ENCODE measurements around the gene PRUNE2.

The PRUNE2 gene

GRCh38 chr9:76846297-76846696, 59.6 kb downstream of the PRUNE2 start:
- no peak for DNase-seq (ENCODE audit: low read depth)
- no peak for TF ChIP-seq CTCF (conservative IDR thresholded peaks at IDR 0.05; ENCODE audit: control insufficient read depth, insufficient read depth, low read depth, low read length)
- no peak overlapping the region for H3K4me3 ChIP-seq (ENCODE audit: control insufficient read depth, low read depth, low read length)

GRCh38 chr9:76845254-76845653, 60.7 kb downstream of the PRUNE2 start:
- H3K4me3 ChIP-seq (ENCODE audit: control insufficient read depth, low read depth, low read length) = no peak overlapping the region
- DNase-seq (ENCODE audit: low read depth) = no peak
- TF ChIP-seq CTCF (conservative IDR thresholded peaks at IDR 0.05; ENCODE audit: control insufficient read depth, insufficient read depth, low read depth, low read length) = no peak

GRCh38 chr9:76835571-76836283, 70.2 kb downstream of the PRUNE2 start:
- peak; percentile 97 for DNase-seq (ENCODE audit: low read depth)
- peak overlapping the region; percentile 5 for H3K4me3 ChIP-seq (ENCODE audit: control insufficient read depth, low read depth, low read length)
- no peak for TF ChIP-seq CTCF (conservative IDR thresholded peaks at IDR 0.05; ENCODE audit: control insufficient read depth, insufficient read depth, low read depth, low read length)

- H3K4me3 ChIP-seq (ENCODE audit: control insufficient read depth, low read depth, low read length) = no peak overlapping the region
- no peak for TF ChIP-seq CTCF (conservative IDR thresholded peaks at IDR 0.05; ENCODE audit: control insufficient read depth, insufficient read depth, low read depth, low read length)
- DNase-seq (ENCODE audit: low read depth) = no peak
These were observed 77.5 kb downstream of the PRUNE2 start for GRCh38 chr9:76828447-76828846.

- no peak for DNase-seq (ENCODE audit: low read depth)
- H3K4me3 ChIP-seq (ENCODE audit: control insufficient read depth, low read depth, low read length) = no peak overlapping the region
- no peak for TF ChIP-seq CTCF (conservative IDR thresholded peaks at IDR 0.05; ENCODE audit: control insufficient read depth, insufficient read depth, low read depth, low read length)
These were observed 78.4 kb downstream of the PRUNE2 start for GRCh38 chr9:76827296-76828080.

- no peak for DNase-seq (ENCODE audit: low read depth)
- no peak for TF ChIP-seq CTCF (conservative IDR thresholded peaks at IDR 0.05; ENCODE audit: control insufficient read depth, insufficient read depth, low read depth, low read length)
- H3K4me3 ChIP-seq (ENCODE audit: control insufficient read depth, low read depth, low read length) = no peak overlapping the region
These were observed 85.5 kb downstream of the PRUNE2 start for GRCh38 chr9:76820431-76820830.

Data from fibroblast of mammary gland (primary cell).